Left colon (tissue), 2 donors: ENCODE results near the gene NDUFAF7. TPM values are rescaled to one million over a fixed set of nuclear protein-coding genes. Genes with fewer than 3 reads are reported as not detected.
"Not testable (repeated sequence)": the region's sequence is repeated elsewhere in the genome, so short reads cannot be mapped to it uniquely, and the experiment has no call there.

Experiments
- ATAC-seq: fragments of 200-7000 bp; cut with Tn5 transposase; one replicate; pipeline ENCODE4 v1.9.1; 2020; ENCODE audit warnings: mild to moderate bottlenecking, moderate library complexity
- DNase-seq, 2 donors: peaks; one replicate each; pipeline ENCODE4 v3.0.0-alpha.2; 2020
- intact Hi-C, 2 donors: fragments of 100-400 bp; cut with DNase I in 1 of 2; cut with micrococcal nuclease in 1 of 2; formaldehyde crosslinking; loops; one replicate each; pipeline versions ENCODE4 v1.11.2 to v1.14.0; 2022; cut with DNase I, micrococcal nuclease
- long read RNA-seq: library from polyadenylated mRNA; unstranded; transcript quantifications from one replicate; pipeline ENCODE4 v2.0.0, GENCODE V29; 2021
- total RNA-seq, 2 donors: library from RNA; stranded (reverse); fragmentation: NEBNext Ultra II Directional; extraction: Animal tissue kit (Norgen Biotek cat#: 25700); gene quantifications; one replicate each; pipeline ENCODE4 v1.2.1, GENCODE V29; 2021
- donor health status: DM: no; HTN: no; CAD: no.
- donor health status: DM: yes; HTN: yes; CAD: no.

Gene NDUFAF7
- 10 to 100 TPM; 11.4 to 12.3 TPM for total RNA-seq
- long read RNA-seq, transcript NDUFAF7-201 (10 exons, 2,176 nt), result major isoform, 9 of 16 reads
- long read RNA-seq, partial matches to known transcripts, result 1 of 16 reads
- long read RNA-seq, other reads (novel, unspliced or antisense), result 6 of 16 reads

- intact Hi-C loops, result no loop called here
- DNase-seq, result peak; percentile 93 to 94
- peak; percentile 96 for ATAC-seq
Measured at GRCh38 chr2:37231241-37232130, at the start of gene NDUFAF7, which contains the start of gene CEBPZ. NDUFAF7 (plus strand) TSS chr2:37231658; CDS start chr2:37231706, 48 bp downstream. CEBPZ (minus strand) TSS chr2:37231596; CDS start chr2:37231567, 29 bp downstream.

- no peak for ATAC-seq
- intact Hi-C loops, result no loop called here
- DNase-seq, result no peak
Measured at GRCh38 chr2:37181726-37182684, 49.5 kb upstream of the NDUFAF7 start.

GRCh38 chr2:37188570-37188969, 42.9 kb upstream of the NDUFAF7 start, which contains the start of gene SULT6B1:
SULT6B1 (minus strand) TSS chr2:37188670; CDS start chr2:37188640, 30 bp downstream.
- intact Hi-C loops, result no loop called here
- DNase-seq (no peak), ATAC-seq (no peak)

GRCh38 chr2:37189452-37190153, 41.9 kb upstream of the NDUFAF7 start:
- ATAC-seq, result peak; percentile 67
- DNase-seq, result no peak
- intact Hi-C loops, result no loop called here

- ATAC-seq (no peak), DNase-seq (no peak)
- intact Hi-C loops, result no loop called here
Measured at GRCh38 chr2:37190290-37190689, 41.2 kb upstream of the NDUFAF7 start.

GRCh38 chr2:37191253-37191652, 40.2 kb upstream of the NDUFAF7 start:
- no peak for ATAC-seq
- intact Hi-C loops, result no loop called here
- no peak for DNase-seq

GRCh38 chr2:37191747-37192146, 39.7 kb upstream of the NDUFAF7 start:
- DNase-seq (no peak), ATAC-seq (no peak)
- intact Hi-C loops, result no loop called here

- intact Hi-C loops, result no loop called here
- DNase-seq, result no peak
- no peak for ATAC-seq
Measured at GRCh38 chr2:37192551-37192950, 38.9 kb upstream of the NDUFAF7 start.

- not testable (repeated sequence) for ATAC-seq
Measured at GRCh38 chr2:37195862-37196319, 35.6 kb upstream of the NDUFAF7 start.

GRCh38 chr2:37196320-37197195, 34.9 kb upstream of the NDUFAF7 start, which contains the start of gene CEBPZOS:
CEBPZOS (plus strand) TSS chr2:37196496; CDS start chr2:37199705, 3,209 bp downstream.
- intact Hi-C loops, result no loop called here
- ATAC-seq (peak; percentile 91), DNase-seq (peak; percentile 81 to 90)

More at GRCh38 chr2:37195862-37196319, 35.6 kb upstream of the NDUFAF7 start:
- peak in 1 of 2 donors; percentile 21 for DNase-seq
- intact Hi-C loops, result not testable (repeated sequence)

GRCh38 chr2:37198681-37199065, 32.8 kb upstream of the NDUFAF7 start:
- DNase-seq (no peak), ATAC-seq (no peak)
- intact Hi-C loops, result no loop called here

GRCh38 chr2:37201208-37201607, 30.2 kb upstream of the NDUFAF7 start:
- DNase-seq (no peak), ATAC-seq (no peak)
- intact Hi-C loops, result no loop called here

- intact Hi-C loops, result no loop called here
- ATAC-seq (no peak), DNase-seq (no peak)
Measured at GRCh38 chr2:37201766-37202165, 29.7 kb upstream of the NDUFAF7 start.

GRCh38 chr2:37203708-37204107, 27.8 kb upstream of the NDUFAF7 start:
- no peak for ATAC-seq
- no peak for DNase-seq
- intact Hi-C loops, result no loop called here

GRCh38 chr2:37205071-37205661, 26.3 kb upstream of the NDUFAF7 start:
- intact Hi-C loops, DNase-seq, ATAC-seq: not testable (repeated sequence)

- ATAC-seq, result no peak
- intact Hi-C loops, result no loop called here
- DNase-seq, result no peak
Measured at GRCh38 chr2:37205689-37206341, 25.6 kb upstream of the NDUFAF7 start.
